ENCODE measurements around the gene KCNJ10. TPM values are rescaled to one million over a fixed set of nuclear protein-coding genes. Genes with fewer than 3 reads are reported as not detected.

KCNJ10 gene
- total RNA-seq, 2 experiments from 2014 or later, result 0.11 TPM

GRCh38 chr1:159957824-159958268 lies 112.1 kb downstream of the KCNJ10 start:
- no peak overlapping the region for H3K27ac Mint-ChIP-seq
- no peaks in the 10 kb centered on the region for H3K36me3 Mint-ChIP-seq (ENCODE audit: low read depth)
- H3K27me3 Mint-ChIP-seq, result peaks cover 13% of the 10 kb centered on the region
- H3K9me3 Mint-ChIP-seq (ENCODE audit: low read depth), result no peaks in the 10 kb centered on the region
- DNase-seq (no peak), ATAC-seq (no peak)
- ChIA-PET CTCF (interaction anchor here (0.7 to 1.4 kb wide), 4 partner anchors 9 to 121 kb away, joined by 3 to 5 read pairs (median 3); no protein-coding TSS in a partner anchor), POLR2A (interaction anchor here (0.6 kb wide), 1 partner anchor 420 kb away, joined by 3 read pairs; no protein-coding TSS in a partner anchor)
- no peak overlapping the region for H3K4me3 Mint-ChIP-seq
- peaks cover 13% of the 10 kb centered on the region for H3K4me1 Mint-ChIP-seq
- intact Hi-C loops (cut with DNase I, micrococcal nuclease), result no loop called here

GRCh38 chr1:159955456-159955855 lies 114.5 kb downstream of the KCNJ10 start:
- ChIA-PET CTCF (interaction anchor here (0.7 to 1.7 kb wide), 4 partner anchors 17 to 52 kb away, joined by 3 to 8 read pairs (median 6); no protein-coding TSS in a partner anchor), POLR2A (interaction anchor here (0.6 kb wide), 1 partner anchor 150 kb away, joined by 3 read pairs; no protein-coding TSS in a partner anchor)
- no peak overlapping the region for H3K4me3 Mint-ChIP-seq
- no peaks in the 10 kb centered on the region for H3K9me3 Mint-ChIP-seq (ENCODE audit: low read depth)
- no peak overlapping the region for H3K27ac Mint-ChIP-seq
- peaks cover 21% of the 10 kb centered on the region for H3K27me3 Mint-ChIP-seq
- no peaks in the 10 kb centered on the region for H3K36me3 Mint-ChIP-seq (ENCODE audit: low read depth)
- intact Hi-C loops (cut with DNase I, micrococcal nuclease), result no loop called here
- no peak for DNase-seq
- ATAC-seq, result no peak
- H3K4me1 Mint-ChIP-seq, result peaks cover 13% of the 10 kb centered on the region

- CTCF ChIA-PET, result interaction anchor here (0.6 to 1.5 kb wide), 6 partner anchors 15 to 54 kb away, joined by 3 to 5 read pairs (median 4); no protein-coding TSS in a partner anchor
- DNase-seq (no peak), ATAC-seq (no peak)
- H3K36me3 Mint-ChIP-seq (ENCODE audit: low read depth), result no peaks in the 10 kb centered on the region
- H3K9me3 Mint-ChIP-seq (ENCODE audit: low read depth), result no peaks in the 10 kb centered on the region
- POLR2A ChIA-PET, result interaction anchor here (0.5 kb wide), 1 partner anchor 1316 kb away, joined by 8 read pairs; no protein-coding TSS in a partner anchor
- peaks cover 20% of the 10 kb centered on the region for H3K27me3 Mint-ChIP-seq
- no peak within 1 kb of the TSS for H3K27ac Mint-ChIP-seq
- intact Hi-C loops (cut with DNase I, micrococcal nuclease), result no loop called here
- H3K4me1 Mint-ChIP-seq, result peaks cover 3% of the 10 kb centered on the region
- no peak within 1 kb of the TSS for H3K4me3 Mint-ChIP-seq
These were observed 116.1 kb downstream of the KCNJ10 start, which contains the start of gene SLAMF9 for GRCh38 chr1:159953536-159954515. SLAMF9 (minus strand) TSS chr1:159954237; CDS start chr1:159954137, 100 bp downstream.

- no peaks in the 10 kb centered on the region for H3K9me3 Mint-ChIP-seq (ENCODE audit: low read depth)
- no peaks in the 10 kb centered on the region for H3K36me3 Mint-ChIP-seq (ENCODE audit: low read depth)
- no peak overlapping the region for H3K27ac Mint-ChIP-seq
- ATAC-seq, result no peak
- POLR2A ChIA-PET, result no interaction called here
- no peak for DNase-seq
- H3K4me1 Mint-ChIP-seq, result no peaks in the 10 kb centered on the region
- CTCF ChIA-PET, result interaction anchor here (0.9 to 1.5 kb wide), 3 partner anchors 15 to 54 kb away, joined by 4 to 7 read pairs (median 5); no protein-coding TSS in a partner anchor
- no peak overlapping the region for H3K4me3 Mint-ChIP-seq
- peaks cover 20% of the 10 kb centered on the region for H3K27me3 Mint-ChIP-seq
- intact Hi-C loops (cut with DNase I, micrococcal nuclease), result no loop called here
These were observed 117.0 kb downstream of the KCNJ10 start for GRCh38 chr1:159952932-159953331.

GRCh38 chr1:159951551-159951950 lies 118.4 kb downstream of the KCNJ10 start:
- DNase-seq (no peak), ATAC-seq (no peak)
- Mint-ChIP-seq H3K27ac (no peak overlapping the region), H3K9me3 (ENCODE audit: low read depth) (no peaks in the 10 kb centered on the region), H3K4me3 (no peak overlapping the region), H3K27me3 (peaks cover 21% of the 10 kb centered on the region), H3K36me3 (ENCODE audit: low read depth) (no peaks in the 10 kb centered on the region), H3K4me1 (no peaks in the 10 kb centered on the region)
- CTCF ChIA-PET, result interaction anchor here (0.7 to 1.6 kb wide), 3 partner anchors 13 to 55 kb away, joined by 3 to 5 read pairs (median 4); no protein-coding TSS in a partner anchor
- POLR2A ChIA-PET, result no interaction called here
- intact Hi-C loops (cut with DNase I, micrococcal nuclease), result no loop called here

- no peaks in the 10 kb centered on the region for H3K36me3 Mint-ChIP-seq (ENCODE audit: low read depth)
- no peaks in the 10 kb centered on the region for H3K4me1 Mint-ChIP-seq
- ChIA-PET POLR2A (no interaction called here), CTCF (interaction anchor here (0.7 to 1.6 kb wide), 3 partner anchors 12 to 56 kb away, joined by 3 to 5 read pairs (median 4); no protein-coding TSS in a partner anchor)
- intact Hi-C loops (cut with DNase I, micrococcal nuclease), result no loop called here
- H3K9me3 Mint-ChIP-seq (ENCODE audit: low read depth), result no peaks in the 10 kb centered on the region
- peaks cover 20% of the 10 kb centered on the region for H3K27me3 Mint-ChIP-seq
- DNase-seq (no peak), ATAC-seq (no peak)
- no peak overlapping the region for H3K4me3 Mint-ChIP-seq
- H3K27ac Mint-ChIP-seq, result no peak overlapping the region
These were observed 118.9 kb downstream of the KCNJ10 start for GRCh38 chr1:159951016-159951415.

- Mint-ChIP-seq H3K9me3 (ENCODE audit: low read depth) (no peaks in the 10 kb centered on the region), H3K27ac (no peak overlapping the region), H3K4me1 (peaks cover 4% of the 10 kb centered on the region), H3K27me3 (peaks cover 25% of the 10 kb centered on the region), H3K36me3 (ENCODE audit: low read depth) (no peaks in the 10 kb centered on the region), H3K4me3 (no peak overlapping the region)
- intact Hi-C loops (cut with DNase I, micrococcal nuclease), result no loop called here
- ChIA-PET POLR2A (no interaction called here), CTCF (interaction anchor here (4.7 kb wide), 1 partner anchor 58 kb away, joined by 24 read pairs; no protein-coding TSS in a partner anchor)
- no peak for DNase-seq
- ATAC-seq, result no peak
These were observed 120.0 kb downstream of the KCNJ10 start for GRCh38 chr1:159949981-159950381.

GRCh38 chr1:159949123-159949522 lies 120.8 kb downstream of the KCNJ10 start:
- Mint-ChIP-seq H3K36me3 (ENCODE audit: low read depth) (no peaks in the 10 kb centered on the region), H3K4me3 (no peak overlapping the region), H3K27me3 (peaks cover 29% of the 10 kb centered on the region), H3K27ac (no peak overlapping the region), H3K4me1 (peaks cover 7% of the 10 kb centered on the region), H3K9me3 (ENCODE audit: low read depth) (no peaks in the 10 kb centered on the region)
- ATAC-seq (no peak), DNase-seq (no peak)
- ChIA-PET CTCF (interaction anchor here (1.0 to 4.7 kb wide), 2 partner anchors 8 to 59 kb away, joined by 3 to 24 read pairs; no protein-coding TSS in a partner anchor), POLR2A (no interaction called here)
- intact Hi-C loops (cut with DNase I, micrococcal nuclease), result no loop called here

Other genes with a start within 250 kb of the KCNJ10 start
- under 1 TPM; 0.39 to 0.70 TPM for gene SLAMF8, start 243.3 kb downstream of the KCNJ10 start, total RNA-seq
- under 1 TPM in 1 of 2 experiments, not detected in 1; 0.11 TPM for gene VSIG8, start 207.5 kb downstream of the KCNJ10 start, total RNA-seq
- gene CFAP45, start 170.0 kb downstream of the KCNJ10 start, total RNA-seq, result 1 to 10 TPM in 1 of 2 experiments, under 1 TPM in 1; 0.98 to 1.1 TPM
- gene TAGLN2, start 144.7 kb downstream of the KCNJ10 start, total RNA-seq, result 100 to 1,000 TPM; 410 to 495 TPM
- gene IGSF9, start 124.5 kb downstream of the KCNJ10 start, total RNA-seq, result under 1 TPM in 1 of 2 experiments, not detected in 1; 0.07 TPM
- gene SLAMF9, start 115.9 kb downstream of the KCNJ10 start, total RNA-seq, result not detected
- gene PIGM, start 38.2 kb downstream of the KCNJ10 start, total RNA-seq, result 1 to 10 TPM; 4.3 to 4.7 TPM
- under 1 TPM; 0.04 to 0.05 TPM for gene KCNJ9, start 11.4 kb upstream of the KCNJ10 start, total RNA-seq
- gene IGSF8, start 28.5 kb upstream of the KCNJ10 start, total RNA-seq, result 10 to 100 TPM; 29.2 to 33.8 TPM
- gene ATP1A2, start 45.6 kb upstream of the KCNJ10 start, total RNA-seq, result not detected
- not detected for gene ATP1A4, start 81.4 kb upstream of the KCNJ10 start, total RNA-seq
- gene CASQ1, start 120.4 kb upstream of the KCNJ10 start, total RNA-seq, result not detected
- 10 to 100 TPM; 42.5 to 63.4 TPM for gene PEA15, start 135.2 kb upstream of the KCNJ10 start, total RNA-seq
- 100 to 1,000 TPM; 116 to 135 TPM for gene DCAF8, start 192.4 kb upstream of the KCNJ10 start, total RNA-seq
- 10 to 100 TPM; 49.2 to 55.8 TPM for gene PEX19, start 215.0 kb upstream of the KCNJ10 start, total RNA-seq